NCI-H526 treated with DMSO at 0.1 percent for 48 hours (cell line): ENCODE data around the gene GGCX.

Experiments
- DNase-seq: peaks from one replicate; lab custom pipeline; 2025; lab: John Stamatoyannopoulos, UW

Gene GGCX

GRCh38 chr2:85516653-85517389 is 44.5 kb downstream of the GGCX start:
- DNase-seq: no peak

GRCh38 chr2:85514323-85514722 is 47.0 kb downstream of the GGCX start:
- no peak for DNase-seq

GRCh38 chr2:85511008-85511811 is 50.1 kb downstream of the GGCX start:
- DNase-seq: no peak

GRCh38 chr2:85506768-85507181 is 54.5 kb downstream of the GGCX start:
- no peak for DNase-seq

GRCh38 chr2:85505551-85506238 is 55.6 kb downstream of the GGCX start:
- no peak for DNase-seq

GRCh38 chr2:85504778-85505261 is 56.5 kb downstream of the GGCX start:
- DNase-seq: no peak

GRCh38 chr2:85503851-85504777 is 57.2 kb downstream of the GGCX start:
- DNase-seq: no peak

- DNase-seq: no peak
Measured at GRCh38 chr2:85503168-85503850, 58.0 kb downstream of the GGCX start.

GRCh38 chr2:85502720-85503119 is 58.6 kb downstream of the GGCX start:
- no peak for DNase-seq

- no peak for DNase-seq
Measured at GRCh38 chr2:85501248-85501647, 60.0 kb downstream of the GGCX start.

- no peak for DNase-seq
Measured at GRCh38 chr2:85497944-85498630, 63.2 kb downstream of the GGCX start.

GRCh38 chr2:85496436-85496835 is 64.9 kb downstream of the GGCX start:
- no peak for DNase-seq
